Right renal pelvis (tissue), 4 donors: ENCODE data around the gene SNAP23. TPM values are rescaled to one million over a fixed set of nuclear protein-coding genes. Genes with fewer than 3 reads are reported as not detected.
A peak's percentile ranks its signal among the peaks of the same experiment; 100 is the strongest.
"Not testable (repeated sequence)": the region's sequence is repeated elsewhere in the genome, so short reads cannot be mapped to it uniquely, and the experiment has no call there.

Experiments
- DNase-seq, 4 donors: peaks; one replicate each; pipeline ENCODE4 v3.0.0-alpha.2; 2013; ENCODE audit warnings: low read depth in 4 of 4, low spot score in 3 of 4, missing footprints in 1 of 4
- polyA plus RNA-seq, 4 donors: library from polyadenylated mRNA; unstranded; fragments of 120-200 nt; gene quantifications; one replicate each; pipeline ENCODE4 v1.2.1, GENCODE V29; 2013; ENCODE audit not compliant: insufficient read length in 4 of 4

SNAP23 gene
- polyA plus RNA-seq, 4 donors, result 92.7 to 120 (median 113) TPM

DNA sequence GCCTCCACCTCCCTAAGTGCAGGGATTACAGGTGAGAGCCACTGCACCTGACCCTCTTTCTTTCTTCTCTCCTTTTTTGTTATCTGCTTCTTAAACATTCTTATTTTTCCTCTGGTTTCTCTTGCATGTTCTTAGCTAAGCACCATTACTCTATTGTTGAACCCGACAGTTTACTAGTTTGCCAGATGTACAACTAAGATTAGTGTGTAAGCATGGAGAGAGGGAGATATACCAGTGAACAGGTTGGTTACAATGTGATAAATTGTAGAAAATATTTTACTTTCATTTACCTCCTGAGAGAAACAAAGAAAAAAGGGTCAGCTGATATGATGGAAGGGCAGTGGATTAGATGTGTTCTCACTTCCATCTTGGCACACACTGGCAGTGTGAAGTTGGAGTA is 58.1 kb downstream of the SNAP23 start:
- no peak for DNase-seq

DNA sequence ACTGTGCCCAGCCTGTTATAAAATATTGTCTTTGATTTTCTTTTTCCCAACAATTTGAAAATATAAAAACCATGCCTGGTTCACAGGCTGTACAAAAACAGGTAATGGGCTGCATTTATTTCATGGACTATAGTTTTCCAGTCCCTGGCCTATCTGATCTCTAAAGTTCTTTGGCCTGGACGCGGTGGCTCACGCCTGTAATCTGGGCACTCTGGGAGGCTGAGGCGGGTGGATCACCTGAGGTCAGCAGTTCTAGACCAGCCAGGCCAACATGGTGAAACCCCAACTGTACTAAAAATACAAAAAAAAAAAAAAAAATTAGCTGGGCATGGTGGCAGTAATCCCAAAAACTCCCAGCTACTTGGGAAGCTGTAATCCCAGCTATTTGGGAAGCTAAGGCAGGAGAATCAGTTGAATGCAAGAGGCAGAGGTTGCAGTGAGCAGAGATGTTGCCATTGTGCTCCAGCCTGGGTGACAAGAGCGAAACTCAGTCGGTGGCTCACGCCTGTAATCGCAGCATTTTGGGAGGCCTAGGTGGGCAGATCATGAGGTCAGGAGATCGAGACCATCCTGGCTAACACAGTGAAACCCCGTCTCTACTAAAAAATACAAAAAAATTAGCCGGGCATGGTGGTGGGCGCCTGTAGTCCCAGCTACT is 61.2 kb downstream of the SNAP23 start:
- not testable (repeated sequence) for DNase-seq

DNA sequence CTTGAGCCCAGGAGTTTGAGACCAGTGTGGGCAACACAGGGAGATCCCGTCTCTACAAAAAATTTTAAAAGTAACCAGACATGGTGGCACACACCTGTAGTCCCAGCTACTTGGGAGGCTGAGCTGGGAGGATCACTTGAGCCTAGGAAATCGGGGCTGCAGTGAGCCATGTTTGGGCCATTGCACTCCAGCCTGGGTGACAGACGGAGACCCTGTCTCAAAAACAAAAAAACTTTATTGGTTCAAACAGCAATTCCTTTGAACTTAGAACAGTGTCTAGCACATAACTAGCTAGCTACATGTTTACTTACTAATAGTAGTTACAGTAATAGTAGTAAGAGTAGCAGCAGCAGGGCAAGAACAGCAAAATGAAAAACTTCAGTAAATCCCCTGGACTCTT is 63.3 kb downstream of the SNAP23 start:
- DNase-seq, result no peak

DNA sequence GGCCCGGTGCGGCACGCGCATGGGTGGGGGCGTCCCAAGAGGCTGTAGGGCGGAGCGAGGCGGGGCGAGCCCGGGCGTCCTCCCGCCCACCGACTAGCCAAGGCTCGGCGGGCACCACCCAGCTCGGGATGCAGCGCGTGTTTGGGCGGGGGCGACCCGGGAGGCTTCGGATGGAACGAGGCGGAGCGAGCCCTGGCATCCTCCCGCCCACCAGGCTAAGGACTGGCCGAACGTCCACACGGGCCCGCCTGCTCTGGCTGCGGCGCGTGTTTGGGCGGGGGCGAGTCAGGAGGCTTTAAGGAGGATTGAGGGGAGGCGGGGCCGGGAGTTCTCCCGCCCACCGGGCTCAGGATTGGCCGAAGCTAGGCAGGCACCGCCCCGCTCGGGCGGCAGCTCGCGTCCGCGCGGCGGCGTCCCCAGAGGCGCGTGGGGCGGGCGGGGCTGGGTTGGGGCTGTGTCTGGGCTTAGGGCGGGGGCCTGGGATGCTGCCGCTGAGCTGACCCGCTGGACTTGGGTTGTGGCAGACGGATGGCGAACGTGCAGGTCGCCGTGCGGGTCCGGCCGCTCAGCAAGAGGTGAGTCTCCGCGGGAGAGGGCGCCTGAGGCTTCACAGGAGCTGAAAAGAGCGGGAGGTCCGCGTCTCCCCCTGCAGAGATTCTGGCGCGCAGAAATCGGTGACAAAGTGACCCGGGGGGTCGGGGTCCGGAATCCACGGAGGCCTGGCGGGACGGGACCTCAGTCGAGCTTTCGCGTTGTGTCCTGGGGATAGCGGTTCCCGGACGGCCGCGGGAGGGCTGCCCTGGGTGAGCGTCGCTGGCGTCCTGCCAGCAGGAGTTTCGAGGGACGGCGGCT is 80.0 kb downstream of the SNAP23 start, which contains the start of gene STARD9:
Gene STARD9 (plus strand): TSS at position 419 of the 852 bp plus-strand sequence. CDS start 110 bp downstream, at position 529.
- peak; percentile 94 to 97 (median 95) for DNase-seq

DNA sequence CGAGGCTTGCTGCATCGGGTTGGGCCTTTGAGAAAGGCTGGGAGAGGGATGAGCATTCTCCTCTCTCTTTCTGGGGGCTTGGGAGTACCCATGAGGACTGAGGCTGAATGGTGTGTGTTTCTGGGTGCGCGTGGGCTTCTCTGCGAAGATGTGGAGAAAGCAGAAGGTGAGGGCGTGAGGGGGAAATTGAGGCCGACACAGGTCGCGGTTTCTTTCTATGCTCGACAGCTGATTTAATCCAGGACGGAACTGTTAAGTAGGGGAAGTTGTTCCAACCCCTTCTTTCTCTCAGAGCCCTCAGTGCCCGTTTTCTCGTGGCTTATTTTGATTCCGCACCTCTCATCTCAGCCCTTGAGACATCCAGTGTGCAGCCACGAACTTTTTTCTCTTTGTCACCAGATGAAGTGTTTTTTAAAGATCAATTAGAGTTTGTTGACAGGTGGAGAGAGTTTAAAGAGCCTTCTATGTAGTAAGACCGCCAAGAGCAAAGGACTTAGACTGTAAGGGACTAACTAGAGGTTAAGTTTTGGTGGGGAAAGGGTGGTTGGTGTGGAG is 80.7 kb downstream of the SNAP23 start:
- DNase-seq, result no peak

DNA sequence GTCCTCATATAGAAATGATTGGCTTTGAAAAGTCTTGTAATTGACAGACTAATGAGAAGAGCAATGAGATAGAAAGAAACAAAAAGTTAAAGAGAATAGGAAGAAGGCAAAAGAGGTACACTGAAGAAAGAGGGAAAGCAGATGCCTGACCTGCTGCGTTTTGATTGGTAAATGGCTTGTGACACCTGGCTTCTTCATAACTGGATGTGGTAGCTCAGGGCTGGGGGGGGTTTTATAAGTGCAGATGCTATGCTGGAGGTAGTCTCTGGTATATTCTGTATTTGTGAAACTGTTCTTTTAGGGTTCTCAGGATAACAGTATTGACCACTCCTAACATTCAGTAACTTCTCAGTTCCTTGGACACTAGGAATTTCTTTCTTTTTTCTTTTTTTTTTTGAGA is 81.3 kb downstream of the SNAP23 start:
- DNase-seq, result no peak

DNA sequence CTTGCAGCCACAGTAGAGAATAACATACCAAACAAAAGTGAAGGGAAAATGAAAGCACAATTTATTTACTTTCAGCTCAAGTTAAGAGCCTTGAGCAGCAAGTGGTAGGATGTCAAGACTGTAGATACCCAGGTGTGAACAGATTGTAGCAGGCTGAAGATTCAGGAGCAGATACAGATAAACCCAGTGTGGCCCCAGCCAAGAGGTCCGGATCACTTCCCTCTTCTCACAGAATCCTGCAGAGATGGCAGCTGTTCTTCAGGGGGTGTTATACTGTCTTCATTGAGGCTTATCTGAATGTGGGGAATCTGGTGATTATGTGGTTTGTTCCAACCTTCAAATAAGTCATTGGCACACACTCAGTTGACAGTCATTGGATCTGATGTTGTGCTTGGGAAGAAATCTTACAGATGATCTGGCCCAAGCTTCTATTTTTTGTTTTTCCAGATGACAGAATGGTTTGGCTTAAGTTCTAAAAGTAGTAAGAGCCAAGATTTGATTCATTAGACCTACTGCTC is 82.1 kb downstream of the SNAP23 start:
- no peak for DNase-seq

DNA sequence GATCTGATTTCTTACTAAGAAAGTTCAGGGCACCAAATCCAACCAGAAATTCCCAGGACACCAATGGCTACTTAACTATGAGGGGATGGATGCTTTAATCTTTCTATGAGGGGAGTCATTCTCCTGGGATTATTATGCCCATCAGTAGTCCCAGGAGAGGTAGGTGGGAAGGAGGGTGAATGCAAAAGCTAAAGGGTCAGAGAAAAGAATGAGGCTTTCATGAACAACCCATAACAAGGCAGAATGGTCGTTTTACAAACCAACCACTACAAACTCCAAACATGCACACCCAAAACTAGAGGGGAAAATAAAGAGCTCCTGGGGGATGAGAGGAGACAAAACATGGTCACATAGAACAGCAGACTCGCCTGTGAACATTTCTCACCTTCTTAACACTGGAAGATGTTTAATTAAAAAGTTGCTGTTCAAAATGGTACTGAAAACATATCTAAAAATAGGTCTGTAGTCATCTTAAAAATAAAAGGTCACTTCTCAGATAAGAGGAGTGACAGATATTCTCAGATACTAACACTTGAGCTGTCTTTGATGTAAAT is 83.6 kb downstream of the SNAP23 start:
- no peak for DNase-seq

DNA sequence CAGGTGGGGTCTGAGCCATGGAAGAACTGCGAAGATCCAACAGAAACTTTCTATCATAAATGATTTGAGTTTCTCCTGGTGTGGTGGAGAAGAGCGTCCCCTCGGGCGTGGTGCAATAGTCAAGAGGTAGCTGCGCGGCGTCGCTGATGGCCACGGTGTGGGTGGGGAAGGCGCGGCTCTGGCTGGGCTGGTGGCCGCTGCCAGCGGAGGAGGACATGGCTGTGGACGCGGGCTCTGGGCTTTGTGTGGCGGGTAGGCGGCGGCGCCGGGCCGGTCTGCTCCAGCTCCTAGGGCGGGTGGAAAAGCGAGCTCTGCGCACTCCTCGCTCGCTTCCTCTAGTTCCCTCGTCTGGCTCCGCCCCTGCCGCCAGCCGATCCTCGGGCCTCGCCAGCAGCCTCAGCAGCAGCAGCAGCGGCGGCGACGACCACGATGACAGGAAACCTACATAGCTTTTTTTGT is 85.9 kb downstream of the SNAP23 start:
- peak; percentile 64 to 77 (median 67) for DNase-seq

Other genes starting within 250 kb of the SNAP23 start
- 10 to 100 TPM; 23.6 to 33.9 (median 27.3) TPM for gene GANC, start 222.4 kb upstream of the SNAP23 start, polyA plus RNA-seq
- 10 to 100 TPM; 51.4 to 63.4 (median 61.5) TPM for gene TMEM87A, start 222.2 kb upstream of the SNAP23 start, polyA plus RNA-seq
- gene CAPN3, start 136.1 kb upstream of the SNAP23 start, polyA plus RNA-seq, result 10 to 100 TPM; 20.3 to 29.1 (median 21.8) TPM
- gene ZNF106, start 4.5 kb upstream of the SNAP23 start, polyA plus RNA-seq, result 10 to 100 TPM; 41.9 to 52.5 (median 47.7) TPM
- 10 to 100 TPM; 20.3 to 21.9 (median 21.2) TPM for gene LRRC57, start 53.2 kb downstream of the SNAP23 start, polyA plus RNA-seq
- 10 to 100 TPM; 22.0 to 32.6 (median 29.1) TPM for gene HAUS2, start 53.2 kb downstream of the SNAP23 start, polyA plus RNA-seq
- 10 to 100 TPM in 1 of 4 donors, 1 to 10 TPM in 3; 8.0 to 10.2 (median 8.4) TPM for gene STARD9, start 80.0 kb downstream of the SNAP23 start, polyA plus RNA-seq
- 10 to 100 TPM; 16.8 to 18.9 (median 17.4) TPM for gene CDAN1, start 241.5 kb downstream of the SNAP23 start, polyA plus RNA-seq